Measurements from ENCODE around the gene PLSCR1.

DNA sequence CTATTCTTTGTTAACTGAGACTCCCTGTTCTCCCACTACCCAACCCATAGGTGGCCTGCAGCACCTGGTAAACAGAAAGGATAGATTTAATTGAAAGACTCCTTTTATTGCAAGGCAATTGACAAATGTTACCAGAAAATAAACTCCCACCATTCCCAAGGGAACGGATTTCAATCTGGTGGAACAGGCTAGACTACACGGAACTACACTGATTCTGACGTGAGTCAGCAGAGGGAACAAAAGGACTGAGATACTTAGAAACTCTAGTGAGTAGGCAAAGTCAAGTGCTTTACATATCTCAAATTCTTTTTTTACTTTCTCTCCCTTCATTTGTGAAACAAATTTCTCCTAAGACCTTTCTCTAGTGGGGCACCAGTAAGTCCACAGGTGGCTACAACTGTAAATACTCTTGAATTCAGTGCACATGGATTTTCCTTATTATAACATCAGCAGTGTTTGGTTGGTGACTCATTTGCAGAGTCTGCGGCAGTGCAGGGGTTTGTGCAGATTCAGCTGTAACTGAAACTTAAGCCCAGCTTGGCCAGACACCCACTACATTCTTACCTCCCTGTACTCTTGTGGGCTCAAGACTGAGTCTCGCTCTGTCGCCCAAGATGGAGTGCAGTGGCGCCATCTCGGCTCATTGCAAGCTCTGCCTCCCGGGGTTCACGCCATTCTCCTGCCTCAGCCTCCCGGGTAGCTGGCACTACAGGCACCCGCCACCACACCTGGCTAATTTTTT lies 40.8 kb downstream of the PLSCR1 start:
- TF ChIP-seq, protein P1, sequence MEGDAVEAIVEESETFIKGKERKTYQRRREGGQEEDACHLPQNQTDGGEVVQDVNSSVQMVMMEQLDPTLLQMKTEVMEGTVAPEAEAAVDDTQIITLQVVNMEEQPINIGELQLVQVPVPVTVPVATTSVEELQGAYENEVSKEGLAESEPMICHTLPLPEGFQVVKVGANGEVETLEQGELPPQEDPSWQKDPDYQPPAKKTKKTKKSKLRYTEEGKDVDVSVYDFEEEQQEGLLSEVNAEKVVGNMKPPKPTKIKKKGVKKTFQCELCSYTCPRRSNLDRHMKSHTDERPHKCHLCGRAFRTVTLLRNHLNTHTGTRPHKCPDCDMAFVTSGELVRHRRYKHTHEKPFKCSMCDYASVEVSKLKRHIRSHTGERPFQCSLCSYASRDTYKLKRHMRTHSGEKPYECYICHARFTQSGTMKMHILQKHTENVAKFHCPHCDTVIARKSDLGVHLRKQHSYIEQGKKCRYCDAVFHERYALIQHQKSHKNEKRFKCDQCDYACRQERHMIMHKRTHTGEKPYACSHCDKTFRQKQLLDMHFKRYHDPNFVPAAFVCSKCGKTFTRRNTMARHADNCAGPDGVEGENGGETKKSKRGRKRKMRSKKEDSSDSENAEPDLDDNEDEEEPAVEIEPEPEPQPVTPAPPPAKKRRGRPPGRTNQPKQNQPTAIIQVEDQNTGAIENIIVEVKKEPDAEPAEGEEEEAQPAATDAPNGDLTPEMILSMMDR (IDR thresholded peaks at IDR 0.05; ENCODE audit: insufficient read depth, low read length) = no peak
- no peak for TF ChIP-seq POLR2AphosphoS5 (IDR thresholded peaks at IDR 0.05; ENCODE audit: low read depth)
- TF ChIP-seq, protein P2, sequence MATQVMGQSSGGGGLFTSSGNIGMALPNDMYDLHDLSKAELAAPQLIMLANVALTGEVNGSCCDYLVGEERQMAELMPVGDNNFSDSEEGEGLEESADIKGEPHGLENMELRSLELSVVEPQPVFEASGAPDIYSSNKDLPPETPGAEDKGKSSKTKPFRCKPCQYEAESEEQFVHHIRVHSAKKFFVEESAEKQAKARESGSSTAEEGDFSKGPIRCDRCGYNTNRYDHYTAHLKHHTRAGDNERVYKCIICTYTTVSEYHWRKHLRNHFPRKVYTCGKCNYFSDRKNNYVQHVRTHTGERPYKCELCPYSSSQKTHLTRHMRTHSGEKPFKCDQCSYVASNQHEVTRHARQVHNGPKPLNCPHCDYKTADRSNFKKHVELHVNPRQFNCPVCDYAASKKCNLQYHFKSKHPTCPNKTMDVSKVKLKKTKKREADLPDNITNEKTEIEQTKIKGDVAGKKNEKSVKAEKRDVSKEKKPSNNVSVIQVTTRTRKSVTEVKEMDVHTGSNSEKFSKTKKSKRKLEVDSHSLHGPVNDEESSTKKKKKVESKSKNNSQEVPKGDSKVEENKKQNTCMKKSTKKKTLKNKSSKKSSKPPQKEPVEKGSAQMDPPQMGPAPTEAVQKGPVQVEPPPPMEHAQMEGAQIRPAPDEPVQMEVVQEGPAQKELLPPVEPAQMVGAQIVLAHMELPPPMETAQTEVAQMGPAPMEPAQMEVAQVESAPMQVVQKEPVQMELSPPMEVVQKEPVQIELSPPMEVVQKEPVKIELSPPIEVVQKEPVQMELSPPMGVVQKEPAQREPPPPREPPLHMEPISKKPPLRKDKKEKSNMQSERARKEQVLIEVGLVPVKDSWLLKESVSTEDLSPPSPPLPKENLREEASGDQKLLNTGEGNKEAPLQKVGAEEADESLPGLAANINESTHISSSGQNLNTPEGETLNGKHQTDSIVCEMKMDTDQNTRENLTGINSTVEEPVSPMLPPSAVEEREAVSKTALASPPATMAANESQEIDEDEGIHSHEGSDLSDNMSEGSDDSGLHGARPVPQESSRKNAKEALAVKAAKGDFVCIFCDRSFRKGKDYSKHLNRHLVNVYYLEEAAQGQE (IDR thresholded peaks at IDR 0.05; ENCODE audit: insufficient replicate concordance, low read depth) = no peak

All from HL-60 (cell line).